PC-9 (cell line): Measurements from ENCODE around the gene ZNF687. TPM values are rescaled to one million over a fixed set of nuclear protein-coding genes. Genes with fewer than 3 reads are reported as not detected.
A peak's percentile ranks its signal among the peaks of the same experiment; 100 is the strongest.

Source experiments
- BruUV-seq: library from RNA; stranded (reverse); fragments of 400-500 nt; replicated peaks from 2 replicates; lab custom pipeline; 2021; lab: Mats Ljungman, UMichigan
- CTCF ChIA-PET: fragments of 300-600 bp; sonication (Branson Sonifier 250); formaldehyde crosslinking; loops from one replicate; lab custom pipeline; 2022; ENCODE audit warnings: antibody characterized with exemption; lab: Charles Lee
- POLR2A ChIA-PET: fragments of 300-600 bp; sonication (Branson Sonifier 250); formaldehyde crosslinking; loops from one replicate; lab custom pipeline; 2022; ENCODE audit warnings: antibody characterized with exemption; ENCODE audit not compliant: unreplicated experiment; lab: Charles Lee
- DNase-seq, 2 experiments: peaks; one replicate each; pipeline versions ENCODE4 v3.0.0 to v3.0.0-alpha.2; 2015 to 2022; ENCODE audit warnings: mixed read lengths in 1 of 2
- H2AFZ ChIP-seq: fragments of 200-600 bp; sonication (generic); 2 replicates; pipeline ENCODE4 v1.8.1; 2017; ENCODE audit warnings: antibody characterized with exemption
- H3F3A ChIP-seq: fragments of 200-600 bp; sonication (generic); 2 replicates; pipeline ENCODE4 v1.8.1; 2017; ENCODE audit warnings: antibody characterized with exemption, mild to moderate bottlenecking, low read depth; ENCODE audit not compliant: insufficient read depth
- H3K27ac ChIP-seq: fragments of 200-600 bp; sonication (generic); 2 replicates; pipeline ENCODE4 v1.6.1; 2016; ENCODE audit warnings: mixed run types
- H3K27me3 ChIP-seq: fragments of 200-600 bp; sonication (generic); 2 replicates; pipeline ENCODE4 v1.6.1; 2016; ENCODE audit warnings: low read depth, mixed run types; ENCODE audit not compliant: insufficient read depth
- H3K36me3 ChIP-seq: fragments of 200-600 bp; sonication (generic); 2 replicates; pipeline ENCODE4 v1.6.1; 2016; ENCODE audit warnings: low read depth, mixed run types
- H3K4me1 ChIP-seq: fragments of 200-600 bp; sonication (generic); replicated peaks from 2 replicates; pipeline ENCODE4 v1.6.1; 2016; ENCODE audit warnings: mixed run types; ENCODE audit not compliant: insufficient read depth
- H3K4me2 ChIP-seq: fragments of 200-600 bp; sonication (generic); 2 replicates; pipeline ENCODE4 v1.6.1; 2017; ENCODE audit warnings: mixed run types
- H3K4me3 ChIP-seq: fragments of 200-600 bp; sonication (generic); 2 replicates; pipeline ENCODE4 v1.6.1; 2016; ENCODE audit warnings: mixed run types
- H3K79me2 ChIP-seq: fragments of 200-600 bp; sonication (generic); 2 replicates; pipeline ENCODE4 v1.6.1; 2017; ENCODE audit warnings: low read depth, mixed run types
- H3K9me2 ChIP-seq: fragments of 200-600 bp; sonication (generic); 2 replicates; pipeline ENCODE4 v1.8.1; 2017; ENCODE audit warnings: mild to moderate bottlenecking; ENCODE audit not compliant: insufficient read depth
- H3K9me3 ChIP-seq: fragments of 200-600 bp; sonication (generic); 2 replicates; pipeline ENCODE4 v1.8.1; 2016; ENCODE audit warnings: low read depth; ENCODE audit not compliant: insufficient read depth
- H4K20me1 ChIP-seq: fragments of 200-600 bp; sonication (generic); 2 replicates; pipeline ENCODE4 v1.8.1; 2017; ENCODE audit not compliant: insufficient read depth
- CTCF ChIP-seq: fragments of 200-600 bp; sonication (generic); conservative IDR thresholded peaks from 2 replicates; pipeline ENCODE4 v1.6.1; 2017; ENCODE audit warnings: mixed run types, antibody characterized with exemption, mild to moderate bottlenecking, moderate library complexity
- EZH2 ChIP-seq: fragments of 200-600 bp; sonication (generic); IDR thresholded peaks from 2 replicates; pipeline ENCODE4 v1.8.0; 2017; ENCODE audit warnings: antibody characterized with exemption, low read depth
- intact Hi-C: fragments of 100-400 bp; cut with micrococcal nuclease; formaldehyde crosslinking; loops from one replicate; pipeline ENCODE4 v1.10.0; 2022; ENCODE audit not compliant: unreplicated experiment
- total RNA-seq: library from RNA; stranded (reverse); gene quantifications from 2 replicates; pipeline ENCODE4 v1.2.3, GENCODE V29; 2021

ZNF687 gene
- total RNA-seq, 1 experiment from 2014 or later: 26.6 TPM

- Histone ChIP-seq H2AFZ (peak overlapping the region; percentile 81), H3K4me2 (peak overlapping the region; percentile 68), H4K20me1 (peaks cover 4% of the 10 kb centered on the region; the same call in 1 of the 2 replicates), H3K9me3 (no peaks in the 10 kb centered on the region), H3K27me3 (no peaks in the 10 kb centered on the region), H3K36me3 (0 out of 2 replicates have a peak, but pooled peaks cover 4% of the 10 kb centered on the region), H3K4me1 (peaks cover 13% of the 10 kb centered on the region; the same call in 1 of the 2 replicates), H3F3A (peaks cover 4% of the 10 kb centered on the region; the same call in 1 of the 2 replicates), H3K4me3 (peak overlapping the region; percentile 62), H3K9me2 (no peaks in the 10 kb centered on the region), H3K27ac (peak overlapping the region; percentile 90), H3K79me2 (peaks cover 35% of the 10 kb centered on the region)
- BruUV-seq: TSS peak; percentile 77
- peak; percentile 93 to 96 for DNase-seq
- TF ChIP-seq EZH2: no peak
- peak; percentile 56; the same call in 1 of the 2 replicates for TF ChIP-seq CTCF
- CTCF ChIA-PET: interaction anchor here (0.6 to 0.8 kb wide), 2 partner anchors 27 to 711 kb away, joined by 3 read pairs; partner anchors contain the start of gene PSMD4
- intact Hi-C loops: loop anchor here (10.0 kb wide), 1 partner anchor 553 kb away; the partner anchor contains the start of genes C2CD4D and RORC
- POLR2A ChIA-PET: interaction anchor here (0.5 to 1.7 kb wide), 18 partner anchors 19 to 755 kb away, joined by 3 to 31 read pairs (median 4); partner anchors contain the start of genes GOLPH3L, PI4KB, PSMB4 and S100A11
Observed at GRCh38 chr1:151281225-151281968, 702 bp upstream of the ZNF687 start.

- Histone ChIP-seq H3K4me2 (peak overlapping the region; percentile 100), H4K20me1 (peaks cover 4% of the 10 kb centered on the region; the same call in 1 of the 2 replicates), H3K4me3 (peak overlapping the region; percentile 62), H3K9me2 (no peaks in the 10 kb centered on the region), H3K36me3 (0 out of 2 replicates have a peak, but pooled peaks cover 4% of the 10 kb centered on the region), H2AFZ (peak overlapping the region; percentile 78), H3K79me2 (peaks cover 35% of the 10 kb centered on the region), H3K27ac (peak overlapping the region; percentile 90; the same call in 1 of the 2 replicates), H3K27me3 (no peaks in the 10 kb centered on the region), H3K4me1 (peaks cover 13% of the 10 kb centered on the region; the same call in 1 of the 2 replicates), H3K9me3 (no peaks in the 10 kb centered on the region), H3F3A (peaks cover 4% of the 10 kb centered on the region; the same call in 1 of the 2 replicates)
- BruUV-seq: TSS peak; percentile 28
- ChIA-PET CTCF (no interaction called here), POLR2A (interaction anchor here (0.6 to 0.7 kb wide), 3 partner anchors 33 to 1348 kb away, joined by 3 to 4 read pairs (median 4); no protein-coding TSS in a partner anchor)
- TF ChIP-seq EZH2: no peak
- TF ChIP-seq CTCF: no peak
- peak; percentile 43 to 51 for DNase-seq
- intact Hi-C loops: loop anchor here (1.0 to 10.0 kb wide), 3 partner anchors 29 to 552 kb away; partner anchors contain the start of genes C2CD4D, PSMD4 and RORC
Observed at GRCh38 chr1:151282883-151283725, 1.0 kb downstream of the ZNF687 start.
